K562 (cell line): ENCODE results near the gene RARS1. TPM values are rescaled to one million over a fixed set of nuclear protein-coding genes. Genes with fewer than 3 reads are reported as not detected.

Experiments used
- ATAC-seq: fragments of 200-7000 bp; cut with Tn5 transposase; 3 replicates; pipeline ENCODE4 v1.9.1; 2020; ENCODE audit warnings: moderate library complexity
- BruUV-seq: library from RNA; stranded (reverse); fragments of 400-500 nt; replicated peaks from 2 replicates; lab custom pipeline; 2021; lab: Mats Ljungman, UMichigan
- CTCF ChIA-PET: fragments of 300-600 bp; formaldehyde crosslinking; extraction: SDS; loops from one replicate; lab custom pipeline; 2021; ENCODE audit warnings: low intra/inter-chr PET ratio; lab: Yijun Ruan, JAX
- POLR2A ChIA-PET: fragments of 300-600, 350-650 bp; sonication (Branson Sonifier 250); formaldehyde crosslinking; extraction: SDS; loops from one replicate; lab custom pipeline; 2021; ENCODE audit warnings: antibody characterized with exemption, inconsistent platforms; lab: Yijun Ruan, JAX
- DNase-seq, 4 experiments: peaks; one replicate each; pipeline versions ENCODE4 v3.0.0 to v3.0.0-alpha.2; 2011 to 2018; ENCODE audit warnings: low spot score in 3 of 4, mixed read lengths in 3 of 4; ENCODE audit errors: extremely low read depth in 1 of 4
- FAIRE-seq: peaks from 2 replicates; lab custom pipeline; 2011; peaks lifted over from hg19 to GRCh38; lab: Jason Lieb, UNC
- H2AFZ ChIP-seq: 2 replicates; pipeline ENCODE4 v1.6.0; 2011; ENCODE audit warnings: low read depth, low read length, control low read depth, inconsistent platforms
- H3K27ac ChIP-seq: fragments of 200-600 bp; 3 replicates; pipeline ENCODE4 v1.8.0; 2011; ENCODE audit warnings: low read depth, mild to moderate bottlenecking, control low read depth, inconsistent platforms, low read length, moderate library complexity, mixed read lengths; ENCODE audit errors: extremely low read depth
- H3K27me3 ChIP-seq, 2 experiments: fragments of 300-600 bp in 1 of 2; 2 replicates in 1 of 2; 3 replicates in 1 of 2; pipeline versions ENCODE4 v1.6.0 to v1.8.0; 2011; ENCODE audit warnings: inconsistent platforms in 2 of 2, low read length in 2 of 2, mild to moderate bottlenecking in 1 of 2, mixed read lengths in 1 of 2, moderate library complexity in 1 of 2; ENCODE audit not compliant: control insufficient read depth in 2 of 2, insufficient read depth in 2 of 2
- H3K36me3 ChIP-seq: fragments of 300-600 bp; 3 replicates; pipeline ENCODE4 v1.8.0; 2011; ENCODE audit warnings: mild to moderate bottlenecking, low read length, inconsistent platforms; ENCODE audit not compliant: control insufficient read depth, insufficient read depth
- H3K4me1 ChIP-seq, 2 experiments: fragments of 200-600 bp in 1 of 2; replicated peaks in 1 of 2; 2 replicates in 1 of 2; 3 replicates in 1 of 2; pipeline versions ENCODE4 v1.5.1 to v1.8.0; 2011; ENCODE audit warnings: inconsistent platforms in 2 of 2, low read length in 2 of 2, mild to moderate bottlenecking in 1 of 2, mixed read lengths in 1 of 2, moderate library complexity in 1 of 2; ENCODE audit not compliant: control insufficient read depth in 2 of 2, insufficient read depth in 2 of 2
- H3K4me2 ChIP-seq: 2 replicates; pipeline ENCODE4 v1.6.1; 2011; ENCODE audit warnings: low read length, control low read depth, inconsistent platforms, mixed read lengths; ENCODE audit not compliant: insufficient read depth
- H3K4me3 ChIP-seq: fragments of 200-600 bp; sonication (generic), shearing (Covaris generic); 2 replicates; pipeline ENCODE4 v1.5.1; 2016; ENCODE audit warnings: control low read depth, inconsistent platforms
- H3K79me2 ChIP-seq: fragments of 200-600 bp; 3 replicates; pipeline ENCODE4 v1.8.0; 2011; ENCODE audit warnings: low read length, inconsistent platforms; ENCODE audit not compliant: control insufficient read depth, insufficient read depth
- H3K9ac ChIP-seq, 2 experiments: 2 replicates each; pipeline versions ENCODE4 v1.6.0 to v1.6.1; 2011; ENCODE audit warnings: low read depth in 2 of 2, low read length in 2 of 2, control low read depth in 1 of 2, inconsistent platforms in 1 of 2, mild to moderate bottlenecking in 1 of 2, mixed read lengths in 1 of 2; ENCODE audit not compliant: insufficient read depth in 1 of 2
- H3K9me1 ChIP-seq: one replicate; pipeline ENCODE4 v1.6.0; 2011; ENCODE audit warnings: inconsistent platforms, mild to moderate bottlenecking, low read length, moderate library complexity; ENCODE audit not compliant: control insufficient read depth, insufficient read depth
- H3K9me3 ChIP-seq: replicated peaks from 2 replicates; pipeline ENCODE4 v1.5.1; 2011; ENCODE audit warnings: low read depth, low read length, inconsistent platforms; ENCODE audit not compliant: control insufficient read depth, insufficient read depth
- H4K20me1 ChIP-seq: replicated peaks from 2 replicates; pipeline ENCODE4 v1.6.1; 2011; ENCODE audit warnings: low read length, inconsistent platforms, mixed read lengths; ENCODE audit not compliant: control insufficient read depth, insufficient read depth
- HCFC1 ChIP-seq: IDR thresholded peaks from 2 replicates; pipeline ENCODE4 v1.6.1; 2012; ENCODE audit warnings: low read depth, low read length, improper control_type of control experiment
- MBD1 ChIP-seq: fragments of 250-450 bp; sonication (Bioruptor Pico); IDR thresholded peaks from 2 replicates; pipeline ENCODE4 v1.8.0; 2022; ENCODE audit warnings: inconsistent platforms
- ZFP36 ChIP-seq: fragments of 150-350 bp; IDR thresholded peaks from 2 replicates; pipeline ENCODE4 v1.6.1; 2018; ENCODE audit warnings: low read length, low read depth; ENCODE audit not compliant: partially characterized antibody
- WGBS: fragments of 100-300 bp; shearing (Covaris generic); methylation state at CpG from one replicate; pipeline ENCODE4 v1.1.6; 2016; ENCODE audit warnings: low coverage, mixed read lengths; ENCODE audit not compliant: insufficient coverage; ENCODE audit errors: missing lambda C conversion rate; 5-methylcytosine and 5-hydroxymethylcytosine counted together
- in situ Hi-C: fragments of 300-500 bp; cut with MboI; formaldehyde crosslinking; loops from 4 replicates; pipeline ENCODE4 v1.15.0; 2018; ENCODE audit warnings: inconsistent platforms, mixed read lengths
- intact Hi-C: fragments of 100-400 bp; cut with micrococcal nuclease; formaldehyde crosslinking; loops from 2 replicates; pipeline ENCODE4 v1.14.2; 2022
- polyA plus RNA-seq, 8 experiments: library from polyadenylated mRNA; depleted of rRNA in 4 of 8; stranded (reverse) in 5 of 8; unstranded in 3 of 8; fragments of >200 nt; fragmentation: Nextera tagmentation in 2 of 8; fragmentation: Illumina TruSeq in 1 of 8; extraction: Ambion mirVana in 2 of 8; extraction: Trizol in 1 of 8; gene quantifications; 2 replicates each; pipeline versions ENCODE4 v1.2.1 to v1.2.3, GENCODE V29; 2011 to 2014; ENCODE audit warnings: inconsistent platforms in 1 of 8, missing spikeins in 1 of 8
- total RNA-seq, 7 experiments: library from RNA; depleted of rRNA in 6 of 7; stranded (reverse); fragments of >200 nt in 6 of 7; fragmentation: Illumina TruSeq in 2 of 7; extraction: Trizol in 2 of 7; gene quantifications; 2 replicates each; pipeline versions ENCODE4 v1.2.1 to v1.2.3, GENCODE V29; 2011 to 2021; ENCODE audit warnings: low replicate concordance in 1 of 7

The RARS1 gene
- total and polyA plus RNA-seq, 9 of the 15 experiments (the other 6 are each of a cell fraction or from before 2014, with no cell fraction given): 109 to 196 (median 139) TPM

- TF ChIP-seq MBD1 (CRISPR knock-in tag): no peak
Observed at GRCh38 chr5:168443533-168443932, 42.7 kb upstream of the RARS1 start (continued).

- Histone ChIP-seq H3K36me3 (no peaks in the 10 kb centered on the region), H3K9ac (no peak overlapping the region), H3K79me2 (no peaks in the 10 kb centered on the region), H3K27ac (no peak overlapping the region), H3K27me3 (peaks cover 15 to 21% of the 10 kb centered on the region in 2 experiments; a peak in 4 of 5 replicates), H3K4me1 (no peaks in the 10 kb centered on the region), H2AFZ (no peak overlapping the region), H3K9me1 (no peaks in the 10 kb centered on the region), H3K4me3 (no peak overlapping the region), H3K4me2 (no peak overlapping the region), H3K9me3 (no peaks in the 10 kb centered on the region), H4K20me1 (no peaks in the 10 kb centered on the region)
- in situ Hi-C loops: no loop called here
- TF ChIP-seq HCFC1 (no peak), ZFP36 (peak; percentile 56)
- WGBS: 2% methylated on average over 4 of the region's 4 CpGs
- POLR2A ChIA-PET: no interaction called here
- ATAC-seq (no peak), FAIRE-seq (no peak), DNase-seq (no peak)
- CTCF ChIA-PET: no interaction called here
- intact Hi-C loops: no loop called here
- BruUV-seq: no TSS peak
Observed at GRCh38 chr5:168443950-168444700, 42.1 kb upstream of the RARS1 start.
